NCI-H345 (cell line): ENCODE measurements around the gene GFOD2.

Experiments
- DNase-seq: peaks from one replicate; lab custom pipeline; 2025; lab: John Stamatoyannopoulos, UW

The GFOD2 gene

GRCh38 chr16:67637625-67638024, 81.5 kb downstream of the GFOD2 start:
- DNase-seq: no peak

- no peak for DNase-seq
These were observed 82.4 kb downstream of the GFOD2 start for GRCh38 chr16:67636713-67637112.

- no peak for DNase-seq
These were observed 86.5 kb downstream of the GFOD2 start for GRCh38 chr16:67632415-67633172.

- no peak for DNase-seq
These were observed 90.9 kb downstream of the GFOD2 start for GRCh38 chr16:67628216-67628615.
